HepG2 (cell line): ENCODE data around the gene DCP1B. TPM values are rescaled to one million over a fixed set of nuclear protein-coding genes. Genes with fewer than 3 reads are reported as not detected.
A peak's percentile ranks its signal among the peaks of the same experiment; 100 is the strongest.

Experiments used
- AHR ChIP-seq: IDR thresholded peaks from 2 replicates; pipeline ENCODE4 v1.6.1; 2018; ENCODE audit warnings: missing genetic modification reagents, missing compliant biosample characterization
- BCL6 ChIP-seq: IDR thresholded peaks from 2 replicates; pipeline ENCODE4 v1.6.1; 2016; ENCODE audit warnings: missing genetic modification reagents, missing compliant biosample characterization
- ELK4 ChIP-seq: sonication (generic); formaldehyde crosslinking; IDR thresholded peaks from 2 replicates; pipeline ENCODE4 v1.9.0; 2021; ENCODE audit warnings: missing genetic modification reagents, borderline replicate concordance
- HCFC1 ChIP-seq: fragments of 150-350 bp; IDR thresholded peaks from 2 replicates; pipeline ENCODE4 v1.6.1; 2014; ENCODE audit warnings: low read depth, low read length
- NPAS2 ChIP-seq: sonication (generic); formaldehyde crosslinking; IDR thresholded peaks from 2 replicates; pipeline ENCODE4 v1.8.0; 2022; ENCODE audit warnings: mild to moderate bottlenecking, missing genetic modification reagents, borderline replicate concordance
- PLRG1 ChIP-seq: fragments of 450-650 bp; conservative IDR thresholded peaks from 2 replicates; pipeline ENCODE4 v1.6.1; 2016
- REL ChIP-seq: sonication (generic); formaldehyde crosslinking; conservative IDR thresholded peaks from 2 replicates; pipeline ENCODE4 v1.8.0; 2022; ENCODE audit warnings: mild to moderate bottlenecking, missing genetic modification reagents, moderate library complexity
- RORA ChIP-seq: sonication (generic); formaldehyde crosslinking; IDR thresholded peaks from 2 replicates; pipeline ENCODE4 v1.5.0; 2020; ENCODE audit warnings: mild to moderate bottlenecking, missing genetic modification reagents, moderate library complexity
- SSRP1 ChIP-seq: IDR thresholded peaks from 2 replicates; pipeline ENCODE4 v1.6.1; 2016; ENCODE audit warnings: control low read depth
- ZFP82 ChIP-seq: sonication (generic); formaldehyde crosslinking; IDR thresholded peaks from 2 replicates; pipeline ENCODE4 v1.5.1; 2020; ENCODE audit warnings: mild to moderate bottlenecking, missing genetic modification reagents, borderline replicate concordance
- ZNF207 ChIP-seq: fragments of 450-650 bp; IDR thresholded peaks from 2 replicates; pipeline ENCODE4 v1.6.1; 2016; ENCODE audit warnings: antibody characterized with exemption, borderline replicate concordance
- ZNF280D ChIP-seq: sonication (generic); formaldehyde crosslinking; IDR thresholded peaks from 2 replicates; pipeline ENCODE4 v1.5.1; 2020; ENCODE audit warnings: mild to moderate bottlenecking, missing genetic modification reagents
- ZNF687 ChIP-seq: sonication (generic); formaldehyde crosslinking; IDR thresholded peaks from 2 replicates; pipeline ENCODE4 v1.5.1; 2020; ENCODE audit warnings: mild to moderate bottlenecking, missing genetic modification reagents, moderate library complexity
- ZNF782 ChIP-seq: sonication (generic); formaldehyde crosslinking; IDR thresholded peaks from 2 replicates; pipeline ENCODE4 v1.4.0; 2020; ENCODE audit warnings: missing genetic modification reagents, mild to moderate bottlenecking, borderline replicate concordance
- polyA plus RNA-seq, 8 experiments: library from polyadenylated mRNA; depleted of rRNA in 3 of 8; stranded (reverse) in 7 of 8; unstranded in 1 of 8; fragments of >200 nt; fragmentation: Illumina TruSeq in 4 of 8; extraction: Trizol in 4 of 8; gene quantifications; 2 replicates each; pipeline versions ENCODE4 v1.2.1 to v1.2.3, GENCODE V29; 2011 to 2016; ENCODE audit warnings: low read depth in 4 of 8, missing spikeins in 1 of 8, mixed read lengths in 1 of 8; ENCODE audit not compliant: insufficient read depth in 1 of 8
- total RNA-seq, 5 experiments: library from RNA; depleted of rRNA; stranded (reverse); fragments of >200 nt; fragmentation: Illumina TruSeq; extraction: Trizol; gene quantifications; 2 replicates each; pipeline ENCODE4 v1.2.3, GENCODE V29; 2016; ENCODE audit warnings: low read depth in 1 of 5
- TF ChIP-seq, protein P1 (sequence below): sonication (generic); formaldehyde crosslinking; IDR thresholded peaks from 2 replicates; pipeline ENCODE4 v1.5.0; 2020; ENCODE audit warnings: mild to moderate bottlenecking, low read depth, missing genetic modification reagents, borderline replicate concordance
- TF ChIP-seq, protein P2 (sequence below): sonication (generic); formaldehyde crosslinking; IDR thresholded peaks from 2 replicates; pipeline ENCODE4 v1.8.0; 2022; ENCODE audit warnings: missing genetic modification reagents, mild to moderate bottlenecking, moderate library complexity, borderline replicate concordance
- TF ChIP-seq, protein P3 (sequence below): sonication (generic); formaldehyde crosslinking; IDR thresholded peaks from 2 replicates; pipeline ENCODE4 v1.9.0; 2022; ENCODE audit warnings: low read depth, missing genetic modification reagents

The DCP1B gene
- total and polyA plus RNA-seq, 2 of the 13 experiments (the other 11 are each of a cell fraction or from before 2014, with no cell fraction given): 11.4 to 27.2 TPM

GRCh38 chr12:1993871-1994371 is 10.3 kb downstream of the DCP1B start (continued):
- TF ChIP-seq ZNF782 (CRISPR knock-in tag) (no peak), SSRP1 (CRISPR knock-in tag) (no peak), PLRG1 (no peak), NPAS2 (CRISPR knock-in tag) (no peak), AHR (no peak), REL (no peak), BCL6 (CRISPR knock-in tag) (peak; percentile 52), RORA (no peak), ZFP82 (CRISPR knock-in tag) (no peak), HCFC1 (no peak), ZNF207 (no peak), ZNF280D (CRISPR knock-in tag) (peak; percentile 60; the same call in 1 of the 2 replicates), ELK4 (CRISPR knock-in tag) (no peak), ZNF687 (CRISPR knock-in tag) (no peak)
- TF ChIP-seq, protein P1, sequence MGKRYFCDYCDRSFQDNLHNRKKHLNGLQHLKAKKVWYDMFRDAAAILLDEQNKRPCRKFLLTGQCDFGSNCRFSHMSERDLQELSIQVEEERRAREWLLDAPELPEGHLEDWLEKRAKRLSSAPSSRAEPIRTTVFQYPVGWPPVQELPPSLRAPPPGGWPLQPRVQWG (CRISPR knock-in tag): no peak
- TF ChIP-seq, protein P2, sequence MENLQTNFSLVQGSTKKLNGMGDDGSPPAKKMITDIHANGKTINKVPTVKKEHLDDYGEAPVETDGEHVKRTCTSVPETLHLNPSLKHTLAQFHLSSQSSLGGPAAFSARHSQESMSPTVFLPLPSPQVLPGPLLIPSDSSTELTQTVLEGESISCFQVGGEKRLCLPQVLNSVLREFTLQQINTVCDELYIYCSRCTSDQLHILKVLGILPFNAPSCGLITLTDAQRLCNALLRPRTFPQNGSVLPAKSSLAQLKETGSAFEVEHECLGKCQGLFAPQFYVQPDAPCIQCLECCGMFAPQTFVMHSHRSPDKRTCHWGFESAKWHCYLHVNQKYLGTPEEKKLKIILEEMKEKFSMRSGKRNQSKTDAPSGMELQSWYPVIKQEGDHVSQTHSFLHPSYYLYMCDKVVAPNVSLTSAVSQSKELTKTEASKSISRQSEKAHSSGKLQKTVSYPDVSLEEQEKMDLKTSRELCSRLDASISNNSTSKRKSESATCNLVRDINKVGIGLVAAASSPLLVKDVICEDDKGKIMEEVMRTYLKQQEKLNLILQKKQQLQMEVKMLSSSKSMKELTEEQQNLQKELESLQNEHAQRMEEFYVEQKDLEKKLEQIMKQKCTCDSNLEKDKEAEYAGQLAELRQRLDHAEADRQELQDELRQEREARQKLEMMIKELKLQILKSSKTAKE: no peak
- TF ChIP-seq, protein P3, sequence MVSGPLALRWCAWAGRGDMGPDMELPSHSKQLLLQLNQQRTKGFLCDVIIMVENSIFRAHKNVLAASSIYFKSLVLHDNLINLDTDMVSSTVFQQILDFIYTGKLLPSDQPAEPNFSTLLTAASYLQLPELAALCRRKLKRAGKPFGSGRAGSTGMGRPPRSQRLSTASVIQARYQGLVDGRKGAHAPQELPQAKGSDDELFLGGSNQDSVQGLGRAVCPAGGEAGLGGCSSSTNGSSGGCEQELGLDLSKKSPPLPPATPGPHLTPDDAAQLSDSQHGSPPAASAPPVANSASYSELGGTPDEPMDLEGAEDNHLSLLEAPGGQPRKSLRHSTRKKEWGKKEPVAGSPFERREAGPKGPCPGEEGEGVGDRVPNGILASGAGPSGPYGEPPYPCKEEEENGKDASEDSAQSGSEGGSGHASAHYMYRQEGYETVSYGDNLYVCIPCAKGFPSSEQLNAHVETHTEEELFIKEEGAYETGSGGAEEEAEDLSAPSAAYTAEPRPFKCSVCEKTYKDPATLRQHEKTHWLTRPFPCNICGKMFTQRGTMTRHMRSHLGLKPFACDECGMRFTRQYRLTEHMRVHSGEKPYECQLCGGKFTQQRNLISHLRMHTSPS (CRISPR knock-in tag): no peak
